Measurements from ENCODE around the gene PPIG.
"Not testable (repeated sequence)": the region's sequence is repeated elsewhere in the genome, so short reads cannot be mapped to it uniquely, and the experiment has no call there.

PPIG gene

DNA sequence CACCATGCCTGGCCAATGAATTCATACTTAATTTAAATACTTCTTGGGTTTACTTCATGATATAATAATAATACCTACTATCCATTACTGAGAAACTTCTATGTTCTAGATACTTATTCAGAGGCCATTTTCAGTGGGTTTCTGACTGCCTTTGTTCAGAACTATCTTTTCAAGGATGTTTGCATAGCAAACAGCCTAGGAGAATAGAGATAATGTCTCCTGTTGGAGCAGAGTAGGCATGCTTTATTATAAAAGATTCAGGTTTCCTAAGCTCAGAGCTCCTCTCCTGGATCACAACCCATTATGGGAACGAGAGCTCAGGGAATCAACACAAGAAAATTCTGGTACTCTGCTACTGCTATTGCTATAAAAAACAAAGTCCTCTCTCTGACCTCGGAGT, 21.6 kb upstream of the PPIG start:
- Histone ChIP-seq H3K9me3 (ENCODE audit: severe bottlenecking) (no peaks in the 10 kb centered on the region), H3K36me3 (peaks cover 41% of the 10 kb centered on the region), H3K27ac (peak overlapping the region; percentile 5), H3K27me3 (ENCODE audit: insufficient read depth, low read depth, severe bottlenecking) (no peaks in the 10 kb centered on the region), H3K4me3 (ENCODE audit: low read depth, low read length) (no peak overlapping the region; the same call in 1 of the 2 replicates)
- TF ChIP-seq, protein P1, sequence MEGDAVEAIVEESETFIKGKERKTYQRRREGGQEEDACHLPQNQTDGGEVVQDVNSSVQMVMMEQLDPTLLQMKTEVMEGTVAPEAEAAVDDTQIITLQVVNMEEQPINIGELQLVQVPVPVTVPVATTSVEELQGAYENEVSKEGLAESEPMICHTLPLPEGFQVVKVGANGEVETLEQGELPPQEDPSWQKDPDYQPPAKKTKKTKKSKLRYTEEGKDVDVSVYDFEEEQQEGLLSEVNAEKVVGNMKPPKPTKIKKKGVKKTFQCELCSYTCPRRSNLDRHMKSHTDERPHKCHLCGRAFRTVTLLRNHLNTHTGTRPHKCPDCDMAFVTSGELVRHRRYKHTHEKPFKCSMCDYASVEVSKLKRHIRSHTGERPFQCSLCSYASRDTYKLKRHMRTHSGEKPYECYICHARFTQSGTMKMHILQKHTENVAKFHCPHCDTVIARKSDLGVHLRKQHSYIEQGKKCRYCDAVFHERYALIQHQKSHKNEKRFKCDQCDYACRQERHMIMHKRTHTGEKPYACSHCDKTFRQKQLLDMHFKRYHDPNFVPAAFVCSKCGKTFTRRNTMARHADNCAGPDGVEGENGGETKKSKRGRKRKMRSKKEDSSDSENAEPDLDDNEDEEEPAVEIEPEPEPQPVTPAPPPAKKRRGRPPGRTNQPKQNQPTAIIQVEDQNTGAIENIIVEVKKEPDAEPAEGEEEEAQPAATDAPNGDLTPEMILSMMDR (IDR thresholded peaks at IDR 0.05; ENCODE audit: low read depth, low read length) = no peak
- no peak for DNase-seq

DNA sequence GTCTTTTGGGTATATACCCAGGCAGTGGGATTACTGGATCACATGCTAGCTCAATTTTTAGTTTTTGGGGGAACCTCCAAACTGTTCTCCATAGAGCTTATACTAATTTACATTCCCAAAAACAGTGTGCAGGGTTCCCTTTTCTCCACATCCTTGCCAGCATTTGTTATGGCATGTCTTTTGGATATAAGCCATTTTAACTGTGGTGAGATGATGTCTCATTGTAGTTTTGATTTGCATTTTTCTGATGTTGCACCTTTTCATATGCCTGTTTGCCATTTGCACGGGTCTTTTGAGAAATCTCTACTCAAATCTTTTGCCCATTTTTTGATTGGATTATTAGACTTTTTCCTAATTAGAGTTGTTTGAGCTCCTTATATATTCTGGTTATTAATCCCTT, 18.5 kb upstream of the PPIG start:
- no peaks in the 10 kb centered on the region for H3K27me3 ChIP-seq (ENCODE audit: insufficient read depth, low read depth, severe bottlenecking)
- H3K9me3 ChIP-seq (ENCODE audit: severe bottlenecking) = no peaks in the 10 kb centered on the region
- no peak overlapping the region for H3K4me3 ChIP-seq (ENCODE audit: low read depth, low read length)
- peaks cover 39% of the 10 kb centered on the region for H3K36me3 ChIP-seq
- H3K27ac ChIP-seq = no peak overlapping the region
- DNase-seq = no peak
- TF ChIP-seq, protein P1 (IDR thresholded peaks at IDR 0.05; ENCODE audit: low read depth, low read length) = no peak

DNA sequence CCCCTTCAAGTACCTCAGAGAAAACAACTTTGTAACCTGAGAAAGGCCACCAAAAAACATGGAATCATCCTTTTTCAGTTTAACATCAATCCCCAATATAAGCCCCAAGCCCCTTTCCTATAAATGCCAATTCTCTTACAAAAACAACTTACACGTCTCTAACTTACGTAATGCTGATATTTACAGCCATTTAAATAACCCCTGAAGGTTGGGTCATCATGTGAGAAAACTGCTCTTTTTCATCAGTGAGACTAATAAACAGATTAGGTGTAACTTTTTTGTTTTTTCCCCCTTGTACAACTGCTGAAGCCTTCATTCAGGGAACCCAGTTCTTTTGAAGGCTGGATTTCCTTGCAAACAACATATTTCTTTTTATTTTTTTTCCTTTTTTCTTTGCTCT, 14.2 kb upstream of the PPIG start:
- H3K4me3 ChIP-seq (ENCODE audit: low read depth, low read length) = no peak overlapping the region
- H3K27ac ChIP-seq = no peak overlapping the region
- H3K27me3 ChIP-seq (ENCODE audit: insufficient read depth, low read depth, severe bottlenecking) = no peaks in the 10 kb centered on the region
- no peak for DNase-seq
- peaks cover 34% of the 10 kb centered on the region for H3K36me3 ChIP-seq
- TF ChIP-seq, protein P1 (IDR thresholded peaks at IDR 0.05; ENCODE audit: low read depth, low read length) = no peak
- peaks cover 2% of the 10 kb centered on the region for H3K9me3 ChIP-seq (ENCODE audit: severe bottlenecking)

DNA sequence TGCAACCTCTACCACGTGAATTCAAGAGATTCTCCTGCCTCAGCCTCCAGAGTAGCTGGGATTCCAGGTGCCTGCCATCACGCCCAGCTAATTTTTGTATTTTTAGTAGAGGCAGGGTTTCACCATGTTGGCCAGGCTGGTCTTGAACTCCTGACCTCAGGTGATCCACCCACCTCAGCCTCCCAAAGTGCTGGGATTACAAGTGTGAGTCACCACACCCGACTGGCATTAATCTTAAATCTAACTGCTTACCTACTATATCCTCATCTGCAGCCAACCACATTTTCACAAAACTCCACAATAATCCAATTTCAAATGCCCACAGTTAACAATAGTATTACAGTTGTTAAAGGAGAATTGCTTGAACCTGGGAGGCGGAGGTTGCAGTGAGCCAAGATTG, 13.4 kb upstream of the PPIG start:
- not testable (repeated sequence) for H3K27ac ChIP-seq; H3K9me3 ChIP-seq (ENCODE audit: severe bottlenecking); DNase-seq; H3K4me3 ChIP-seq (ENCODE audit: low read depth, low read length); H3K27me3 ChIP-seq (ENCODE audit: insufficient read depth, low read depth, severe bottlenecking)
- peaks cover 29% of the 10 kb centered on the region for H3K36me3 ChIP-seq

DNA sequence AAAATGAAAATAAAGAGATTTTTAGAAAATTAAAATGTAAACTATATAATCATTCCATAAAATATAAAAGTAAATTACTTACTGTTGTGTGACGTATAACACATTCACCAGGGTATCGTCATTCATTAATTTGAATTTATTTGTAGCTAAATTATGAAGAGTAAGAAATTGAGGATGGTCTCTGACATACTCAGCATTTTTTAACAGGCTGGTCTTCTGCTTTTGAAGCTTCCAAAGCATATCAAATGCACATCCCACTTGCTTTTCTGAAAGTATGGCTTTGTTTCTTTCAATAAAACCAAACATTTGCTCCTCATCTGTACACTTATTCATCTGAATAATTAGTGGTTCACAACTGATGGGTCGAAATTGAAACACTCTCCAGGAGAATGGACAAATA, 12.6 kb upstream of the PPIG start:
- peaks cover 7% of the 10 kb centered on the region for H3K9me3 ChIP-seq (ENCODE audit: severe bottlenecking)
- H3K36me3 ChIP-seq = peaks cover 21% of the 10 kb centered on the region
- H3K4me3 ChIP-seq (ENCODE audit: low read depth, low read length) = no peak overlapping the region
- no peaks in the 10 kb centered on the region for H3K27me3 ChIP-seq (ENCODE audit: insufficient read depth, low read depth, severe bottlenecking)
- DNase-seq = no peak
- no peak overlapping the region for H3K27ac ChIP-seq
- TF ChIP-seq, protein P1 (IDR thresholded peaks at IDR 0.05; ENCODE audit: low read depth, low read length) = no peak

DNA sequence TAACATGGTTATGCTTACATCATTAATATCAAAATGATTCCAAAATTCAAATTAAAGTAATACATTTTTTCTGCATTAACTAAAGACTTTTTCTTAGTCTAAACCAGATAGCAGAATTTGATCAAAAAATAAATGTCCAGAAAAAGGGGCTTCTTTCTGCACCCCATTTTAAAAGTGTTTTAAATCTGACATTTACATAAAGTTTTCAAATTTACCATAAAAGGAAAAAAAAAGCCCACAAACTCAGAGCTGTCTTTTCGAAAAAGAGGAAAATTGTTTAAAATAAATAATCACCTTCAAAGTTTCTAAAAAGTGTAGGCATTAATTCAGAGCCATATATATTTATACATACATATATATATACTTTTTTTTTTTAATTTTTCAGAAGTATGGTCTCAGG, 12.0 kb upstream of the PPIG start:
- Histone ChIP-seq H3K27me3 (ENCODE audit: insufficient read depth, low read depth, severe bottlenecking) (no peaks in the 10 kb centered on the region), H3K36me3 (peaks cover 19% of the 10 kb centered on the region), H3K27ac (no peak overlapping the region), H3K4me3 (ENCODE audit: low read depth, low read length) (no peak overlapping the region), H3K9me3 (ENCODE audit: severe bottlenecking) (peaks cover 7% of the 10 kb centered on the region)
- DNase-seq = no peak
- TF ChIP-seq, protein P1 (IDR thresholded peaks at IDR 0.05; ENCODE audit: low read depth, low read length) = no peak

Data from WERI-Rb-1 (cell line).